HFF-Myc (cell line): Measurements from ENCODE around the gene AUH.

Source experiments
- DNase-seq: peaks from one replicate; pipeline ENCODE4 v3.0.0-alpha.2; 2011; ENCODE audit warnings: low read depth; ENCODE audit errors: extremely low read depth
- H3K4me3 ChIP-seq: replicated peaks from 2 replicates; pipeline ENCODE4 v1.5.1; 2011; ENCODE audit warnings: low read depth, mild to moderate bottlenecking, control low read depth, low read length
- TF ChIP-seq, protein P1 (sequence below): IDR thresholded peaks from 2 replicates; pipeline ENCODE4 v1.5.1; 2012; ENCODE audit warnings: mild to moderate bottlenecking, low read depth, low read length, control low read depth; ENCODE audit errors: missing control alignments

Gene AUH

DNA sequence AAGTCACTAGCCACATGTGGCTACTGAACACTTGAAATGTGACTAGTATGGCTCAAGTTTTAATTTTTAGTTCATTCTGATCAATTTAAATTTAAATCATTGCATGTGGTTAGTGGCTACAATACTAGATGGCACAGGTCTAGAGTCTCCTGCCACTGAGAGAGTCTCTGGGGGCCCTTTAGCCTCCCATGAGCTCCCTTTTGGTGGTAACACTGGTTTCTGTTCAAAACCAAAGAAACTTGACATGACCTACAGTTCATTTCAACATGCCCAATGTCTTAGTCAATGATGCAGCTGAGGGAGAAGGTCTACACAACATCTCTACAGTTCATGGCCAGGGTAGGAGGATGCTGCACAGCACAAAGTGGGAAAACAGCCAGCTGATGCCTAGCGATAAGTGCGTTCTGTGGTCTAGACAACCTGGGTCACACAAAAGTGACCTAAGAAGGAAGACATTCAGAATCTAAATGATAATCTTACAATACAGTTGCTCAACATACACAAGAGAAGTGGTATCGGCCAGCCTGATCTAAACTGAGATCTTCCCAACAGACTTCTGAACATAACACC is 121.0 kb downstream of the AUH start:
- no peak for DNase-seq
- TF ChIP-seq, protein P1, sequence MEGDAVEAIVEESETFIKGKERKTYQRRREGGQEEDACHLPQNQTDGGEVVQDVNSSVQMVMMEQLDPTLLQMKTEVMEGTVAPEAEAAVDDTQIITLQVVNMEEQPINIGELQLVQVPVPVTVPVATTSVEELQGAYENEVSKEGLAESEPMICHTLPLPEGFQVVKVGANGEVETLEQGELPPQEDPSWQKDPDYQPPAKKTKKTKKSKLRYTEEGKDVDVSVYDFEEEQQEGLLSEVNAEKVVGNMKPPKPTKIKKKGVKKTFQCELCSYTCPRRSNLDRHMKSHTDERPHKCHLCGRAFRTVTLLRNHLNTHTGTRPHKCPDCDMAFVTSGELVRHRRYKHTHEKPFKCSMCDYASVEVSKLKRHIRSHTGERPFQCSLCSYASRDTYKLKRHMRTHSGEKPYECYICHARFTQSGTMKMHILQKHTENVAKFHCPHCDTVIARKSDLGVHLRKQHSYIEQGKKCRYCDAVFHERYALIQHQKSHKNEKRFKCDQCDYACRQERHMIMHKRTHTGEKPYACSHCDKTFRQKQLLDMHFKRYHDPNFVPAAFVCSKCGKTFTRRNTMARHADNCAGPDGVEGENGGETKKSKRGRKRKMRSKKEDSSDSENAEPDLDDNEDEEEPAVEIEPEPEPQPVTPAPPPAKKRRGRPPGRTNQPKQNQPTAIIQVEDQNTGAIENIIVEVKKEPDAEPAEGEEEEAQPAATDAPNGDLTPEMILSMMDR, result no peak
- no peak overlapping the region for H3K4me3 ChIP-seq

- no peak for DNase-seq
- H3K4me3 ChIP-seq, result no peak overlapping the region
- TF ChIP-seq, protein P1, result no peak
Observed at GRCh38 chr9:91239367-91240111, 122.2 kb downstream of the AUH start.

GRCh38 chr9:91234523-91234922 is 127.2 kb downstream of the AUH start:
- DNase-seq, result no peak
- TF ChIP-seq, protein P1, result no peak
- H3K4me3 ChIP-seq, result no peak overlapping the region

- no peak for DNase-seq
- TF ChIP-seq, protein P1, result no peak
- H3K4me3 ChIP-seq, result no peak overlapping the region
Observed at GRCh38 chr9:91231619-91232018, 130.1 kb downstream of the AUH start.

GRCh38 chr9:91223000-91223399 is 138.7 kb downstream of the AUH start:
- TF ChIP-seq, protein P1, result no peak
- no peak overlapping the region for H3K4me3 ChIP-seq
- DNase-seq, result no peak

DNA sequence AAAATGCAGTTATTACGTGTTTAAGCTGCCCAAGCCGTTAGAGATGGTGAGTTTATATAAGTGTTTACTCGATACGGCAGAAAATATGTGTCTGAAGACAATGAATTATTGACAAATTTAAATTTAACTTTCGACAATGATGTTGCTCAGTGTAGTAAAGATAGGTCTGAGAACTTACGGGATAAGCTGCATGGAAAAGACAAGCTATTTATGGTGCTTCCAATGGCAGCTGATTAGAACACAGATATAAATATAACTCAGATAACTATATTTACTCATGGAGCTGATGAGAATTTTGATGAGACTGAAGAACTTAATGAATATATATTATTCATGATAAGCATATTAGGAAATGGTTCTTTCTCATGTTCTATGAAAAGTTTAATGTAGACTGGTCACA is 139.3 kb downstream of the AUH start:
- TF ChIP-seq, protein P1, result no peak
- no peak overlapping the region for H3K4me3 ChIP-seq
- DNase-seq, result no peak
